GM10266 (cell line): Measurements from ENCODE around the gene POLA2.

Source experiments
- DNase-seq: peaks from one replicate; pipeline ENCODE4 v3.0.0; 2012; ENCODE audit errors: extremely low spot score
- TF ChIP-seq, protein P1 (sequence below): IDR thresholded peaks from 2 replicates; pipeline ENCODE4 v1.5.1; 2012; ENCODE audit warnings: mild to moderate bottlenecking, low read depth; ENCODE audit not compliant: control insufficient read depth, insufficient read depth; ENCODE audit errors: missing control alignments

Gene POLA2

DNA sequence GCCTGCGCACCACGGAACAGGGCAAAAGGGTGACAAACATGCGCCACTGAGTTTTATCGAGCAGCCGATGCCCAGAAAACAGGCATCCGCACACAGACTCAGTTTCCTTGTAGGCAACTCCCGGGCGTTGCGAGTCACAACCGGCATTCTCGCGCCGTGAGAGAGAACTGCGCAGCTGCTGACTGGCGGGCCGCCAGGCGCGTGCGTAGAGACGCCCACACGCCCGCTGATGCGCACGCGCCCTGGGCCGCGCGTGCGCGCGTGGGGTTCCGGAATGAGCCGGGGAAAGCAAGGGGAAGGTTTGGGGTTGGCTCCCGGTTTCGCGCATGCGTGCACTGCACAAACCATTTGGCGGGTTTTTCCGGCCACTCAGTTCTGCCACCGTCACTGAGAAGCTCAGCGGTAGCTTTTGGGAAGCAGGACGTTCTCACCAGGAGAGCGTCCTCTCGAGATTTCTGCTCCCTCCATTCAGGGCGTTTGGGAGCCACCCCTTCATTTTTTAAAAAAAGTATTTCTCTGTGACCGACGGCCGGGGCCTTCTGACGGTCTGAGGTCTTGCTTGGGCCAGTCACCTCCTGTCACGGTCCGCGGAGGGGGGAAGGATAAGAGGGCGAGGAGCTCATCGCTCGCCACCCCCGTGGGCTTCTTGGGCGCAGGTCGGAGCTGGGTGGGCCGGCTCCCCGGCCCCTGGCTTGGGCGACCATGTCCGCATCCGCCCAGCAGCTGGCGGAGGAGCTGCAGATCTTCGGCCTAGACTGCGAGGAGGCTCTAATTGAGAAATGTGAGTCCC, at the start of gene POLA2:
Gene POLA2 (plus strand): TSS at position 372 of the 790 bp plus-strand sequence. CDS start 331 bp downstream, at position 703.
- DNase-seq: peak; percentile 98
- TF ChIP-seq, protein P1, sequence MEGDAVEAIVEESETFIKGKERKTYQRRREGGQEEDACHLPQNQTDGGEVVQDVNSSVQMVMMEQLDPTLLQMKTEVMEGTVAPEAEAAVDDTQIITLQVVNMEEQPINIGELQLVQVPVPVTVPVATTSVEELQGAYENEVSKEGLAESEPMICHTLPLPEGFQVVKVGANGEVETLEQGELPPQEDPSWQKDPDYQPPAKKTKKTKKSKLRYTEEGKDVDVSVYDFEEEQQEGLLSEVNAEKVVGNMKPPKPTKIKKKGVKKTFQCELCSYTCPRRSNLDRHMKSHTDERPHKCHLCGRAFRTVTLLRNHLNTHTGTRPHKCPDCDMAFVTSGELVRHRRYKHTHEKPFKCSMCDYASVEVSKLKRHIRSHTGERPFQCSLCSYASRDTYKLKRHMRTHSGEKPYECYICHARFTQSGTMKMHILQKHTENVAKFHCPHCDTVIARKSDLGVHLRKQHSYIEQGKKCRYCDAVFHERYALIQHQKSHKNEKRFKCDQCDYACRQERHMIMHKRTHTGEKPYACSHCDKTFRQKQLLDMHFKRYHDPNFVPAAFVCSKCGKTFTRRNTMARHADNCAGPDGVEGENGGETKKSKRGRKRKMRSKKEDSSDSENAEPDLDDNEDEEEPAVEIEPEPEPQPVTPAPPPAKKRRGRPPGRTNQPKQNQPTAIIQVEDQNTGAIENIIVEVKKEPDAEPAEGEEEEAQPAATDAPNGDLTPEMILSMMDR: no peak

- DNase-seq: no peak
Measured at GRCh38 chr11:65212226-65212801, 49.4 kb upstream of the POLA2 start.

GRCh38 chr11:65213322-65214211, 48.2 kb upstream of the POLA2 start:
- DNase-seq: peak; percentile 12
- TF ChIP-seq, protein P1: no peak

More at GRCh38 chr11:65212226-65212801, 49.4 kb upstream of the POLA2 start:
- TF ChIP-seq, protein P1: no peak

- DNase-seq: peak; percentile 7
- TF ChIP-seq, protein P1: no peak
Measured at GRCh38 chr11:65214212-65214845, 47.4 kb upstream of the POLA2 start.

GRCh38 chr11:65215441-65216076, 46.2 kb upstream of the POLA2 start:
- TF ChIP-seq, protein P1: no peak
- DNase-seq: peak; percentile 22

- peak; percentile 9 for DNase-seq
- TF ChIP-seq, protein P1: no peak
Measured at GRCh38 chr11:65216830-65217229, 44.9 kb upstream of the POLA2 start.
